ENCODE measurements around the gene ARL10.

Gene ARL10

GRCh38 chr5:176361437-176362232, 3.7 kb upstream of the ARL10 start, which contains the start of gene KIAA1191 (continued):
- no peak for TF ChIP-seq ZNF398 (tag by site-specific recombination; IDR thresholded peaks at IDR 0.05)
- peak; percentile 72 for TF ChIP-seq ZEB2 (tag by site-specific recombination; IDR thresholded peaks at IDR 0.05)
- no peak for TF ChIP-seq ZBTB7A (tag by site-specific recombination; IDR thresholded peaks at IDR 0.05; ENCODE audit: low read depth)
- TF ChIP-seq KLF8 (tag by site-specific recombination; IDR thresholded peaks at IDR 0.05) = peak; percentile 94
- no peak for TF ChIP-seq ZNF10 (tag by site-specific recombination; IDR thresholded peaks at IDR 0.05)
- TF ChIP-seq ZNF76 (tag by site-specific recombination; IDR thresholded peaks at IDR 0.05; ENCODE audit: borderline replicate concordance, low read depth) = peak; percentile 93
- 0 out of 2 replicates have a peak, but pooled peaks have one; percentile 52 for TF ChIP-seq ZNF391 (tag by site-specific recombination; IDR thresholded peaks at IDR 0.05; ENCODE audit: borderline replicate concordance, low read depth)
- TF ChIP-seq OVOL3 (tag by site-specific recombination; IDR thresholded peaks at IDR 0.05) = no peak
- TF ChIP-seq ZBTB17 (tag by site-specific recombination; IDR thresholded peaks at IDR 0.05) = peak; percentile 98
- TF ChIP-seq GLIS2 (tag by site-specific recombination; IDR thresholded peaks at IDR 0.05) = peak; percentile 88
- peak; percentile 42 for TF ChIP-seq SCRT2 (tag by site-specific recombination; IDR thresholded peaks at IDR 0.05)
- no peak for TF ChIP-seq ZNF350 (tag by site-specific recombination; IDR thresholded peaks at IDR 0.05)
- peak; percentile 21; the same call in 1 of the 2 replicates for TF ChIP-seq ZNF639 (tag by site-specific recombination; IDR thresholded peaks at IDR 0.05)
- 0 out of 2 replicates have a peak, but pooled peaks have one; percentile 57 for TF ChIP-seq TRIM28 (IDR thresholded peaks at IDR 0.05; ENCODE audit: borderline replicate concordance, low read length)
- TF ChIP-seq ZNF830 (tag by site-specific recombination; IDR thresholded peaks at IDR 0.05; ENCODE audit: low read depth) = no peak
- no peak for TF ChIP-seq SCRT1 (tag by site-specific recombination; IDR thresholded peaks at IDR 0.05; ENCODE audit: borderline replicate concordance)
- no peak for TF ChIP-seq GFI1B (tag by site-specific recombination; IDR thresholded peaks at IDR 0.05)
- no peak for TF ChIP-seq ZNF138 (tag by site-specific recombination; IDR thresholded peaks at IDR 0.05; ENCODE audit: borderline replicate concordance)
- no peak for TF ChIP-seq ZNF302 (tag by site-specific recombination; IDR thresholded peaks at IDR 0.05; ENCODE audit: low read depth)
- no peak for TF ChIP-seq ZNF701 (tag by site-specific recombination; IDR thresholded peaks at IDR 0.05)
- peak; percentile 89; the same call in 1 of the 2 replicates for TF ChIP-seq ZBTB20 (tag by site-specific recombination; IDR thresholded peaks at IDR 0.05)
- TF ChIP-seq ZNF121 (tag by site-specific recombination; IDR thresholded peaks at IDR 0.05) = no peak
- peak; percentile 90 for TF ChIP-seq ZNF501 (tag by site-specific recombination; IDR thresholded peaks at IDR 0.05)
- TF ChIP-seq ZNF600 (tag by site-specific recombination; IDR thresholded peaks at IDR 0.05) = peak; percentile 69
- TF ChIP-seq ZNF791 (tag by site-specific recombination; IDR thresholded peaks at IDR 0.05) = no peak
- TF ChIP-seq ZNF274 (IDR thresholded peaks at IDR 0.05; ENCODE audit: low read length) = no peak
- no peak for TF ChIP-seq ZNF274 (tag by site-specific recombination; IDR thresholded peaks at IDR 0.05; ENCODE audit: borderline replicate concordance)
- TF ChIP-seq REST (tag by site-specific recombination; IDR thresholded peaks at IDR 0.05) = 0 out of 2 replicates have a peak, but pooled peaks have one; percentile 27
- TF ChIP-seq ZNF660 (tag by site-specific recombination; IDR thresholded peaks at IDR 0.05) = 0 out of 2 replicates have a peak, but pooled peaks have one; percentile 83
- peak; percentile 19; the same call in 1 of the 2 replicates for TF ChIP-seq ZNF366 (tag by site-specific recombination; conservative IDR thresholded peaks at IDR 0.05)
- TF ChIP-seq ZNF24 (tag by site-specific recombination; IDR thresholded peaks at IDR 0.05) = 0 out of 2 replicates have a peak, but pooled peaks have one; percentile 49
- no peak for TF ChIP-seq ZNF514 (tag by site-specific recombination; IDR thresholded peaks at IDR 0.05)
- no peak for TF ChIP-seq ZNF426 (tag by site-specific recombination; IDR thresholded peaks at IDR 0.05)
- peak; percentile 81 for TF ChIP-seq ZBTB8A (tag by site-specific recombination; IDR thresholded peaks at IDR 0.05)
- peak; percentile 31 for TF ChIP-seq ZNF843 (tag by site-specific recombination; IDR thresholded peaks at IDR 0.05)
- no peak for TF ChIP-seq SALL2 (tag by site-specific recombination; IDR thresholded peaks at IDR 0.05; ENCODE audit: borderline replicate concordance)

All from HEK293 (cell line).